B cell (primary cell): Measurements from ENCODE around the gene PRICKLE2. TPM values are rescaled to one million over a fixed set of nuclear protein-coding genes. Genes with fewer than 3 reads are reported as not detected.

Experiments used
- ATAC-seq: fragments of 200-7000 bp; cut with Tn5 transposase; one replicate; pipeline ENCODE4 v1.10.0; 2021; ENCODE audit warnings: low read depth, mild to moderate bottlenecking, moderate number of reproducible peaks, moderate library complexity
- CTCF ChIA-PET: fragments of 350-600 bp; sonication (Branson Sonifier 250); formaldehyde crosslinking; loops from one replicate; lab custom pipeline; 2021; ENCODE audit warnings: antibody characterized with exemption, inconsistent platforms; lab: Charles Lee
- POLR2A ChIA-PET: fragments of 350-600 bp; sonication (Branson Sonifier 250); formaldehyde crosslinking; loops from one replicate; lab custom pipeline; 2021; ENCODE audit warnings: antibody characterized with exemption; lab: Charles Lee
- DNase-seq: peaks from one replicate; pipeline ENCODE4 v3.0.0; 2013
- H2AFZ ChIP-seq: 2 replicates; pipeline ENCODE4 v1.6.1; 2012; ENCODE audit warnings: mild to moderate bottlenecking, low read depth, low read length; ENCODE audit not compliant: insufficient read depth, poor library complexity, severe bottlenecking
- H3K27ac ChIP-seq, 2 donors: 1 replicate in 1 of 2; 2 replicates in 1 of 2; pipeline ENCODE4 v1.5.1; 2012 to 2013; ENCODE audit warnings: low read length in 2 of 2, mild to moderate bottlenecking in 2 of 2, moderate library complexity in 1 of 2
- H3K27me3 ChIP-seq, 4 experiments: fragments of 200-600 bp in 1 of 4; sonication (generic) in 1 of 4; replicated peaks in 1 of 4; 1 replicate in 2 of 4; 2 replicates in 2 of 4; pipeline versions ENCODE4 v1.6.1 to v1.7.0; 2013 to 2016; ENCODE audit warnings: low read length in 3 of 4, mild to moderate bottlenecking in 2 of 4, mixed read lengths in 1 of 4, moderate library complexity in 1 of 4; ENCODE audit not compliant: insufficient read depth in 4 of 4, control insufficient read depth in 3 of 4; ENCODE audit errors: control extremely low read depth in 1 of 4
- H3K36me3 ChIP-seq, 2 experiments: replicated peaks in 1 of 2; 1 replicate in 1 of 2; 2 replicates in 1 of 2; pipeline versions ENCODE4 v1.6.1 to v1.7.1; 2013; ENCODE audit warnings: low read length in 1 of 2; ENCODE audit not compliant: insufficient read depth in 2 of 2, control insufficient read depth in 1 of 2; ENCODE audit errors: control extremely low read depth in 1 of 2, extremely low read depth in 1 of 2
- H3K4me1 ChIP-seq, 2 donors: fragments of 200-600 bp in 1 of 2; sonication (generic) in 1 of 2; 1 replicate in 1 of 2; 2 replicates in 1 of 2; pipeline versions ENCODE4 v1.5.1 to v1.6.1; 2013 to 2017; ENCODE audit warnings: low read length in 2 of 2; ENCODE audit not compliant: control insufficient read depth in 2 of 2, insufficient read depth in 2 of 2
- H3K4me2 ChIP-seq: replicated peaks from 2 replicates; pipeline ENCODE3; 2012; ENCODE audit warnings: mild to moderate bottlenecking, low read depth, low read length; ENCODE audit not compliant: poor library complexity, severe bottlenecking
- H3K4me3 ChIP-seq, 5 experiments: fragments of 200-600 bp in 1 of 5; sonication (generic) in 1 of 5; 1 replicate in 3 of 5; 2 replicates in 2 of 5; pipeline versions ENCODE4 v1.5.1 to v1.7.0; 2011 to 2016; ENCODE audit warnings: low read length in 4 of 5, mild to moderate bottlenecking in 4 of 5, low read depth in 2 of 5, control low read depth in 1 of 5, moderate library complexity in 1 of 5; ENCODE audit not compliant: insufficient read depth in 1 of 5; ENCODE audit errors: control extremely low read depth in 1 of 5, extremely low read depth in 1 of 5
- H3K79me2 ChIP-seq: fragments of 200-600 bp; sonication (generic); one replicate; pipeline ENCODE4 v1.6.0; 2016; ENCODE audit warnings: low read length; ENCODE audit not compliant: control insufficient read depth, insufficient read depth
- H3K9ac ChIP-seq: fragments of 200-600 bp; sonication (generic); 2 replicates; pipeline ENCODE4 v1.6.1; 2017; ENCODE audit warnings: mild to moderate bottlenecking, low read length, moderate library complexity
- H3K9me3 ChIP-seq, 3 donors: one replicate each; pipeline versions ENCODE4 v1.6.1 to v1.7.1; 2013; ENCODE audit warnings: low read length in 2 of 3; ENCODE audit not compliant: control insufficient read depth in 2 of 3, insufficient read depth in 1 of 3; ENCODE audit errors: control extremely low read depth in 1 of 3
- H4K20me1 ChIP-seq: 2 replicates; pipeline ENCODE4 v1.6.0; 2012; ENCODE audit warnings: mild to moderate bottlenecking, low read length; ENCODE audit not compliant: insufficient read depth, control insufficient read depth, poor library complexity, severe bottlenecking
- H3K27ac Mint-ChIP-seq: one replicate; pipeline ENCODE4 v1.8.0; 2021; ENCODE audit warnings: mixed read lengths
- H3K27me3 Mint-ChIP-seq: one replicate; pipeline ENCODE4 v1.8.0; 2021; ENCODE audit warnings: mixed read lengths
- H3K4me1 Mint-ChIP-seq: one replicate; pipeline ENCODE4 v1.8.0; 2021; ENCODE audit warnings: mixed read lengths
- H3K4me3 Mint-ChIP-seq: one replicate; pipeline ENCODE4 v1.8.0; 2021; ENCODE audit warnings: mixed read lengths
- H3K9me3 Mint-ChIP-seq: one replicate; pipeline ENCODE4 v1.8.0; 2022; ENCODE audit warnings: mixed read lengths; ENCODE audit not compliant: insufficient read depth
- CTCF ChIP-seq: fragments of 200-600 bp; IDR thresholded peaks from one replicate; pipeline ENCODE4 v1.8.0; 2022; ENCODE audit warnings: antibody characterized with exemption, mild to moderate bottlenecking
- EZH2 ChIP-seq: IDR thresholded peaks from 2 replicates; pipeline ENCODE4 v1.6.1; 2012; ENCODE audit warnings: borderline replicate concordance, low read depth, mild to moderate bottlenecking, moderate library complexity, low read length; ENCODE audit not compliant: insufficient read depth, poor library complexity, severe bottlenecking
- WGBS: methylation state at CpG from one replicate; pipeline ENCODE4 v1.1.5; 2013; ENCODE audit warnings: missing lambda C conversion rate; ENCODE audit not compliant: insufficient coverage; 5-methylcytosine and 5-hydroxymethylcytosine counted together
- intact Hi-C: fragments of 100-400 bp; cut with micrococcal nuclease; formaldehyde crosslinking; loops from one replicate; pipeline ENCODE4 v1.10.0; 2022
- polyA plus RNA-seq: library from polyadenylated mRNA; depleted of rRNA; stranded (reverse); fragments of >200 nt; gene quantifications from 2 replicates; pipeline ENCODE4 v1.2.3, GENCODE V29; 2012
- total RNA-seq, 2 donors: library from RNA; stranded (reverse); fragments of 120-200 nt in 1 of 2; gene quantifications; 1 replicate in 1 of 2; 2 replicates in 1 of 2; pipeline versions ENCODE4 v1.2.3 to v1.2.4, GENCODE V29; 2013 to 2022

Gene PRICKLE2
- total and polyA plus RNA-seq, 2 donors (not counting 1 experiment from before 2014, with no cell fraction given), result 0.30 to 1.4 TPM

- 100% methylated on average over 1 of the region's 1 CpG for WGBS
- TF ChIP-seq CTCF (no peak), EZH2 (no peak)
- ChIA-PET POLR2A (no interaction called here), CTCF (no interaction called here)
- no peak overlapping the region for H3K9ac ChIP-seq
- H3K4me1 ChIP-seq, result no peaks in the 10 kb centered on the region
- Mint-ChIP-seq H3K4me3 (no peak overlapping the region), H3K4me1 (peaks cover 2% of the 10 kb centered on the region), H3K27ac (no peak overlapping the region), H3K9me3 (no peaks in the 10 kb centered on the region), H3K27me3 (peaks cover 4% of the 10 kb centered on the region)
- no peak overlapping the region for H3K4me3 ChIP-seq
- no peak overlapping the region for H2AFZ ChIP-seq
- H3K27me3 ChIP-seq, result no peaks in the 10 kb centered on the region
- no peak for DNase-seq
- intact Hi-C loops, result no loop called here
- H3K36me3 ChIP-seq, result no peaks in the 10 kb centered on the region
- ATAC-seq, result no peak
- no peaks in the 10 kb centered on the region for H3K79me2 ChIP-seq
- no peak overlapping the region for H3K4me2 ChIP-seq
- H3K27ac ChIP-seq, result no peak overlapping the region
- no peaks in the 10 kb centered on the region for H4K20me1 ChIP-seq
- no peaks in the 10 kb centered on the region for H3K9me3 ChIP-seq
Observed at GRCh38 chr3:64179860-64180259, 45.4 kb downstream of the PRICKLE2 start.

- ChIA-PET CTCF (no interaction called here), POLR2A (no interaction called here)
- Histone ChIP-seq H3K27ac (no peak overlapping the region), H3K9me3 (no peaks in the 10 kb centered on the region), H3K36me3 (no peaks in the 10 kb centered on the region), H3K27me3 (no peaks in the 10 kb centered on the region), H3K79me2 (no peaks in the 10 kb centered on the region), H3K4me3 (no peak overlapping the region), H3K4me1 (no peaks in the 10 kb centered on the region), H3K4me2 (no peak overlapping the region), H2AFZ (no peak overlapping the region), H4K20me1 (no peaks in the 10 kb centered on the region), H3K9ac (no peak overlapping the region)
- Mint-ChIP-seq H3K27me3 (peaks cover 4% of the 10 kb centered on the region), H3K4me3 (no peak overlapping the region), H3K27ac (no peak overlapping the region), H3K4me1 (peaks cover 2% of the 10 kb centered on the region), H3K9me3 (no peaks in the 10 kb centered on the region)
- ATAC-seq (no peak), DNase-seq (no peak)
- intact Hi-C loops, result no loop called here
- no peak for TF ChIP-seq EZH2
- TF ChIP-seq CTCF, result no peak
- 87% methylated on average over 4 of the region's 4 CpGs for WGBS
Observed at GRCh38 chr3:64179249-64179648, 46.0 kb downstream of the PRICKLE2 start.
